CD14-positive monocyte (primary cell): Measurements from ENCODE around the gene CDC45. TPM values are rescaled to one million over a fixed set of nuclear protein-coding genes. Genes with fewer than 3 reads are reported as not detected.

Experiments
- DNase-seq, 3 donors: peaks; one replicate each; pipeline ENCODE4 v3.0.0-alpha.2; 2011 to 2022
- H2AFZ ChIP-seq: 2 replicates; pipeline ENCODE4 v1.6.0; 2012; ENCODE audit warnings: mild to moderate bottlenecking, low read depth, low read length, inconsistent platforms; ENCODE audit not compliant: insufficient read depth, poor library complexity, severe bottlenecking
- H3K27ac ChIP-seq, 2 donors: 1 replicate in 1 of 2; 2 replicates in 1 of 2; pipeline ENCODE4 v1.5.1; 2012 to 2013; ENCODE audit warnings: low read length in 2 of 2, control low read depth in 1 of 2, inconsistent platforms in 1 of 2, low read depth in 1 of 2, mild to moderate bottlenecking in 1 of 2
- H3K27me3 ChIP-seq, 2 donors: one replicate each; pipeline versions ENCODE4 v1.6.0 to v1.6.1; 2011 to 2013; ENCODE audit warnings: low read length in 2 of 2; ENCODE audit not compliant: control insufficient read depth in 2 of 2, insufficient read depth in 2 of 2
- H3K36me3 ChIP-seq, 2 donors: replicated peaks in 1 of 2; 1 replicate in 1 of 2; 2 replicates in 1 of 2; pipeline versions ENCODE4 v1.5.1 to v1.6.1; 2012 to 2013; ENCODE audit warnings: low read length in 2 of 2, control low read depth in 1 of 2, inconsistent platforms in 1 of 2, mild to moderate bottlenecking in 1 of 2; ENCODE audit not compliant: insufficient read depth in 2 of 2, control insufficient read depth in 1 of 2
- H3K4me1 ChIP-seq, 2 donors: 1 replicate in 1 of 2; 2 replicates in 1 of 2; pipeline versions ENCODE4 v1.5.1 to v1.6.1; 2012 to 2013; ENCODE audit warnings: low read length in 2 of 2, control low read depth in 1 of 2, inconsistent platforms in 1 of 2, mild to moderate bottlenecking in 1 of 2, moderate library complexity in 1 of 2; ENCODE audit not compliant: insufficient read depth in 2 of 2, control insufficient read depth in 1 of 2
- H3K4me2 ChIP-seq: replicated peaks from 2 replicates; pipeline ENCODE3; 2012; ENCODE audit warnings: low read length, moderate library complexity, mild to moderate bottlenecking; ENCODE audit not compliant: poor library complexity, severe bottlenecking; ENCODE audit errors: extremely low read depth
- H3K4me3 ChIP-seq, 3 experiments: fragments of 200-600 bp in 1 of 3; sonication (generic) in 1 of 3; replicated peaks in 1 of 3; 1 replicate in 2 of 3; 2 replicates in 1 of 3; pipeline ENCODE4 v1.5.1; 2011 to 2013; ENCODE audit warnings: low read length in 3 of 3, mild to moderate bottlenecking in 3 of 3, control low read depth in 2 of 3, low read depth in 2 of 3, inconsistent platforms in 1 of 3, moderate library complexity in 1 of 3
- H3K79me2 ChIP-seq: 2 replicates; pipeline ENCODE4 v1.6.0; 2012; ENCODE audit warnings: mild to moderate bottlenecking, control low read depth, inconsistent platforms, low read length, moderate library complexity; ENCODE audit not compliant: insufficient read depth
- H3K9ac ChIP-seq: 2 replicates; pipeline ENCODE4 v1.6.0; 2017; ENCODE audit warnings: low read length, mild to moderate bottlenecking; ENCODE audit not compliant: insufficient read depth, poor library complexity, severe bottlenecking
- H3K9me3 ChIP-seq, 2 donors: replicated peaks in 1 of 2; 1 replicate in 1 of 2; 2 replicates in 1 of 2; pipeline versions ENCODE4 v1.5.1 to v1.6.1; 2012 to 2013; ENCODE audit warnings: low read length in 2 of 2, control low read depth in 1 of 2; ENCODE audit not compliant: control insufficient read depth in 1 of 2, insufficient read depth in 1 of 2
- H4K20me1 ChIP-seq: 2 replicates; pipeline ENCODE4 v1.6.0; 2012; ENCODE audit warnings: mild to moderate bottlenecking, low read length, control low read depth, moderate library complexity; ENCODE audit not compliant: insufficient read depth
- H3K27ac Mint-ChIP-seq, 7 donors: one replicate each; pipeline ENCODE4 v1.8.0; 2020; ENCODE audit warnings: mild to moderate bottlenecking in 7 of 7, mixed read lengths in 7 of 7, moderate library complexity in 6 of 7, inconsistent platforms in 2 of 7
- H3K27me3 Mint-ChIP-seq, 3 donors: one replicate each; pipeline ENCODE4 v1.8.0; 2021 to 2022; ENCODE audit warnings: low read depth in 3 of 3, mild to moderate bottlenecking in 3 of 3, mixed read lengths in 3 of 3, moderate library complexity in 3 of 3, inconsistent platforms in 1 of 3
- H3K36me3 Mint-ChIP-seq, 2 donors: one replicate each; pipeline ENCODE4 v1.8.0; 2020; ENCODE audit warnings: mixed read lengths in 2 of 2, inconsistent platforms in 1 of 2, mild to moderate bottlenecking in 1 of 2
- H3K4me1 Mint-ChIP-seq: one replicate; pipeline ENCODE4 v1.8.0; 2020; ENCODE audit warnings: mild to moderate bottlenecking, mixed read lengths
- H3K4me3 Mint-ChIP-seq, 2 donors: one replicate each; pipeline ENCODE4 v1.8.0; 2020; ENCODE audit warnings: mild to moderate bottlenecking in 2 of 2, mixed read lengths in 2 of 2, moderate library complexity in 1 of 2
- H3K9me3 Mint-ChIP-seq, 7 donors: one replicate each; pipeline ENCODE4 v1.8.0; 2020 to 2022; ENCODE audit warnings: mixed read lengths in 7 of 7, mild to moderate bottlenecking in 6 of 7, moderate library complexity in 6 of 7, inconsistent platforms in 2 of 7
- CTCF ChIP-seq: fragments of 200-600 bp; IDR thresholded peaks from one replicate; pipeline ENCODE4 v1.8.0; 2022; ENCODE audit warnings: antibody characterized with exemption, mild to moderate bottlenecking
- WGBS: methylation state at CpG from one replicate; pipeline ENCODE4 v1.1.5; 2013; ENCODE audit warnings: missing lambda C conversion rate; ENCODE audit not compliant: insufficient coverage; 5-methylcytosine and 5-hydroxymethylcytosine counted together
- intact Hi-C, 2 donors: fragments of 100-400 bp; cut with micrococcal nuclease; formaldehyde crosslinking; loops; one replicate each; pipeline versions ENCODE4 v1.15.0 to v1.15.1; 2023
- polyA plus RNA-seq, 3 donors: library from polyadenylated mRNA; depleted of rRNA in 1 of 3; unstranded in 2 of 3; stranded (reverse) in 1 of 3; fragments of 300-500 nt in 2 of 3; fragments of >200 nt in 1 of 3; fragmentation: Illumina TruSeq in 2 of 3; gene quantifications; 1 replicate in 2 of 3; 2 replicates in 1 of 3; pipeline ENCODE4 v1.2.3, GENCODE V29; 2012 to 2021

The CDC45 gene
- polyA plus RNA-seq, 3 donors: 0.04 TPM; not detected in 2

GRCh38 chr22:19451570-19451969, 28.1 kb upstream of the CDC45 start:
- Mint-ChIP-seq H3K27ac (no peak overlapping the region), H3K27me3 (no peaks in the 10 kb centered on the region), H3K36me3 (peaks cover 58 to 61% of the 10 kb centered on the region in 2 donors), H3K4me1 (peaks cover 14% of the 10 kb centered on the region), H3K9me3 (peaks cover 0 to 1% (median 0%) of the 10 kb centered on the region in 7 donors), H3K4me3 (no peak overlapping the region)
- Histone ChIP-seq H2AFZ (no peak overlapping the region), H4K20me1 (peaks cover 1% of the 10 kb centered on the region), H3K79me2 (peaks cover 11% of the 10 kb centered on the region), H3K9me3 (no peaks in the 10 kb centered on the region), H3K36me3 (peaks cover 51 to 65% of the 10 kb centered on the region in 2 donors), H3K4me3 (no peak overlapping the region), H3K4me1 (peaks cover 12 to 16% of the 10 kb centered on the region in 2 donors), H3K9ac (no peak overlapping the region), H3K27me3 (no peaks in the 10 kb centered on the region), H3K4me2 (no peak overlapping the region), H3K27ac (no peak overlapping the region)
- no peak for TF ChIP-seq CTCF
- DNase-seq: no peak
- intact Hi-C loops: no loop called here
- WGBS: 100% methylated on average over 1 of the region's 4 CpGs

- no peak overlapping the region for H3K27ac ChIP-seq
- peaks cover 0 to 1% of the 10 kb centered on the region in 2 donors for H3K4me1 ChIP-seq
- Mint-ChIP-seq H3K27me3 (no peaks in the 10 kb centered on the region), H3K4me1 (peaks cover under 1% of the 10 kb centered on the region), H3K36me3 (peaks cover 73 to 77% of the 10 kb centered on the region in 2 donors), H3K9me3 (no peaks in the 10 kb centered on the region), H3K4me3 (no peak overlapping the region), H3K27ac (no peak overlapping the region)
- H3K36me3 ChIP-seq: peaks cover 67 to 86% of the 10 kb centered on the region in 2 donors
- intact Hi-C loops: no loop called here
- WGBS: 95% methylated on average over 5 of the region's 5 CpGs
- no peak overlapping the region for H2AFZ ChIP-seq
- no peaks in the 10 kb centered on the region for H4K20me1 ChIP-seq
- no peaks in the 10 kb centered on the region for H3K9me3 ChIP-seq
- no peak for TF ChIP-seq CTCF
- no peak overlapping the region for H3K4me3 ChIP-seq
- H3K27me3 ChIP-seq: no peaks in the 10 kb centered on the region
- no peak for DNase-seq
- H3K79me2 ChIP-seq: no peaks in the 10 kb centered on the region
- no peak overlapping the region for H3K9ac ChIP-seq
- H3K4me2 ChIP-seq: no peak overlapping the region
Measured at GRCh38 chr22:19453718-19454117, 26.0 kb upstream of the CDC45 start.
